ENCODE data around the gene PAQR5. TPM values are rescaled to one million over a fixed set of nuclear protein-coding genes. Genes with fewer than 3 reads are reported as not detected.

The PAQR5 gene
- total RNA-seq, 1 donor from 2014 or later: 0.53 TPM

GRCh38 chr15:69302929-69303328 is 4.2 kb downstream of the PAQR5 start:
- peaks cover 8% of the 10 kb centered on the region for H3K27me3 ChIP-seq (ENCODE audit: control insufficient read depth, insufficient read depth, low read length)
- no peaks in the 10 kb centered on the region for H3K36me3 ChIP-seq (ENCODE audit: control insufficient read depth, insufficient read depth, low read length)
- FAIRE-seq (no peak), DNase-seq (ENCODE audit: low read depth) (no peak)
- no peak for TF ChIP-seq CTCF (IDR thresholded peaks at IDR 0.05; ENCODE audit: insufficient read depth, low read length, severe bottlenecking)
- no peak overlapping the region for H3K4me3 ChIP-seq (ENCODE audit: low read depth, low read length)

- peak; percentile 14 for TF ChIP-seq CTCF (IDR thresholded peaks at IDR 0.05; ENCODE audit: insufficient read depth, low read length, severe bottlenecking)
- H3K4me3 ChIP-seq (ENCODE audit: low read depth, low read length): no peak overlapping the region
- H3K27me3 ChIP-seq (ENCODE audit: control insufficient read depth, insufficient read depth, low read length): peaks cover 6% of the 10 kb centered on the region
- no peaks in the 10 kb centered on the region for H3K36me3 ChIP-seq (ENCODE audit: control insufficient read depth, insufficient read depth, low read length)
- FAIRE-seq: no peak
- DNase-seq (ENCODE audit: low read depth): no peak
These were observed 4.8 kb downstream of the PAQR5 start for GRCh38 chr15:69303337-69304181.

- DNase-seq (ENCODE audit: low read depth): peak; percentile 88
These were observed 5.5 kb downstream of the PAQR5 start for GRCh38 chr15:69304182-69304545.

GRCh38 chr15:69305204-69305931 is 6.7 kb downstream of the PAQR5 start:
- H3K36me3 ChIP-seq (ENCODE audit: control insufficient read depth, insufficient read depth, low read length): no peaks in the 10 kb centered on the region
- peak; percentile 91 for DNase-seq (ENCODE audit: low read depth)
- no peak for TF ChIP-seq CTCF (IDR thresholded peaks at IDR 0.05; ENCODE audit: insufficient read depth, low read length, severe bottlenecking)
- FAIRE-seq: no peak
- no peak overlapping the region for H3K4me3 ChIP-seq (ENCODE audit: low read depth, low read length)
- H3K27me3 ChIP-seq (ENCODE audit: control insufficient read depth, insufficient read depth, low read length): no peaks in the 10 kb centered on the region

More at GRCh38 chr15:69304182-69304545, 5.5 kb downstream of the PAQR5 start:
- no peak for FAIRE-seq
- no peak for TF ChIP-seq CTCF (IDR thresholded peaks at IDR 0.05; ENCODE audit: insufficient read depth, low read length, severe bottlenecking)
- H3K27me3 ChIP-seq (ENCODE audit: control insufficient read depth, insufficient read depth, low read length): peaks cover 6% of the 10 kb centered on the region
- H3K36me3 ChIP-seq (ENCODE audit: control insufficient read depth, insufficient read depth, low read length): no peaks in the 10 kb centered on the region
- no peak overlapping the region for H3K4me3 ChIP-seq (ENCODE audit: low read depth, low read length)

GRCh38 chr15:69305933-69306568 is 7.3 kb downstream of the PAQR5 start:
- Histone ChIP-seq H3K36me3 (ENCODE audit: control insufficient read depth, insufficient read depth, low read length) (no peaks in the 10 kb centered on the region), H3K27me3 (ENCODE audit: control insufficient read depth, insufficient read depth, low read length) (no peaks in the 10 kb centered on the region), H3K4me3 (ENCODE audit: low read depth, low read length) (no peak overlapping the region)
- TF ChIP-seq CTCF (IDR thresholded peaks at IDR 0.05; ENCODE audit: insufficient read depth, low read length, severe bottlenecking): no peak
- no peak for DNase-seq (ENCODE audit: low read depth)
- no peak for FAIRE-seq

Measured in bronchial epithelial cell (primary cell).